KOPT-K1 (cell line): ENCODE data around the gene STK32C.

ENCODE experiments used
- H3K27ac ChIP-seq: fragments of 200-600 bp; sonication (generic); 2 replicates; pipeline ENCODE4 v1.5.1; 2016; ENCODE audit warnings: antibody characterized with exemption, mild to moderate bottlenecking, low read depth, low read length; ENCODE audit not compliant: poor library complexity, severe bottlenecking
- H3K36me3 ChIP-seq: fragments of 200-600 bp; sonication (generic); 2 replicates; pipeline ENCODE4 v1.5.1; 2017; ENCODE audit warnings: antibody characterized with exemption, mild to moderate bottlenecking, low read length, moderate library complexity; ENCODE audit not compliant: insufficient read depth
- H3K9me3 ChIP-seq: fragments of 200-600 bp; sonication (generic); 2 replicates; pipeline ENCODE4 v1.5.1; 2017; ENCODE audit warnings: antibody characterized with exemption, low read length, mild to moderate bottlenecking; ENCODE audit not compliant: insufficient read depth, poor library complexity, severe bottlenecking

Gene STK32C

GRCh38 chr10:132192076-132192975 lies 115.4 kb downstream of the STK32C start:
- no peak overlapping the region for H3K27ac ChIP-seq
- H3K9me3 ChIP-seq, result no peaks in the 10 kb centered on the region
- no peaks in the 10 kb centered on the region for H3K36me3 ChIP-seq

- H3K9me3 ChIP-seq, result no peaks in the 10 kb centered on the region
Measured at GRCh38 chr10:132189810-132190422, 117.8 kb downstream of the STK32C start.

DNA sequence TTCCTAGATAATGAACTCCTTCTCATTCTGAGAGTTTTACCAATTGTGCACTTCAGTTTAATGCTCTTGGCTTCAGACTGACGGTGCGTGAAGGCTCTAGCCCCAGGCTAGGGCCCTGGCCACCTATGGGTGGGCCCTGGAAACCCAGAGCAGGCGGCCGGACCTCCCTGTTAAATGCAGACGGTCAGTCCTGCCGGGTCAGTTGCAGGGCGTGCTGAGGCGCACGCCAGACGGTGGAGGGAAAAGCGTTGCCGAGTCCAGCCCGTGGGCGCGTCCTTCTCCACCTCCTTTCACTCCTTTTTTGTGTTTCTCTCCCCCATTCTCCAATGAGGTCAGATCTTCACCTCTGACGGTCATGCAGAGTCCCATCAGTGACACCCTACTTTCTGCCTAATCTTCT lies 118.7 kb downstream of the STK32C start:
- H3K36me3 ChIP-seq, result no peaks in the 10 kb centered on the region
- H3K27ac ChIP-seq, result no peak overlapping the region
- no peaks in the 10 kb centered on the region for H3K9me3 ChIP-seq

More at GRCh38 chr10:132189810-132190422, 117.8 kb downstream of the STK32C start:
- no peak overlapping the region for H3K27ac ChIP-seq
- no peaks in the 10 kb centered on the region for H3K36me3 ChIP-seq

DNA sequence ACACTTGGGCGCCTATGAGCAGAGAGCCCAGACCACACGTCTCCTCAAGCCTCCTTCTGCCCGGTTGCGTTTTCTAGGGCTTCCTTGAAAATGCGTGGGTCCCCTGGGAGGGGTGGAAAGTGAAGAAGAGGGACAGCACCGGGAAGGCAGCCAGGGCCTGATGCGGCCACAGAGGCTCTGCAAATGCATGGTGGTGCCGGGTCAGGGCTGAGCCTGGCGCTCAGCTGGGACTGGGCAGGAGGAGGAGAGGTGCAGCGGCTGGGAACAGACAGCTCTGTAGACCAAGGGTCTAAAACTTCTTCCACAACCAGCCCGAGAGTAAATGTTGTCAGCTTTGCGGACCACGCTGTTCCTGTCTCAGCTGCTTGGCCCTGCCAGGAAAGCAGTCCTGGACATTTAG lies 119.4 kb downstream of the STK32C start:
- no peak overlapping the region for H3K27ac ChIP-seq
- no peaks in the 10 kb centered on the region for H3K36me3 ChIP-seq
- H3K9me3 ChIP-seq, result no peaks in the 10 kb centered on the region

DNA sequence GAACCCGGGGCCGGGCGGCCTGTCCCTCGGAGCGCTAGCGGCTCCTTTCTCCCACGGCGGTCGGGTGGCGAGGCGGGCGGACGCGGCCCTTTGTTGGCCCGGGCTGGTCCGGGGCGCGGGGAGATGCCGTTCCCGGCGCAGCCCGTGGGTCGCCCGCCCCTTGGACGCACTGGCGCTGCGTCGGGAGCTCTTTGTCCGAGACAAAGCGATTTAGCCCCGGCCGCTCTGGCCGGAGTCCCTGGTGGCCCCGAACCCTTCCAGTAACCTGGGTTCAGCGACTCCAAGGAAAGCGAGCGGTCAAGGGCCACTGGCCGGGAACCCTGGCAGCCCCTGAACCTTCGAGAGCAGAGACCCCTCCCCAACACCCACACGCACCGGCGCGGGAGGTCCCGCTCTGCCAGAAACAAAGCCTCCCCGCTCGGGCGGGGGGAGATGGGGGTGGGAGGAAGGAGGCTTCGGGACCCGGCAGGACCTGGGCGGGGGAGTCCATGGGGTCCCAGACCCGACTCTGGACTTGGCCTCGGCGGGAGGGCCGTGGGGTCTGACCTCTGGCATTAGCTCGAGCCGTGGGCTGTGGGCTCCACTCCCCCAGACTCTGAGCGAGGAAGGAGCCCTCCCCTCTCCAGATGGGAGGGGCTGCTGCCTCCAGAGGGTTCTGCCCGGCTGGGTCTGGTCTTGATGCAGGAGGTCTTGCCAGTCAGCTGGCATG lies 120.2 kb downstream of the STK32C start:
- no peaks in the 10 kb centered on the region for H3K36me3 ChIP-seq
- H3K9me3 ChIP-seq, result no peaks in the 10 kb centered on the region
- no peak overlapping the region for H3K27ac ChIP-seq

- no peaks in the 10 kb centered on the region for H3K9me3 ChIP-seq
- no peaks in the 10 kb centered on the region for H3K36me3 ChIP-seq
- no peak within 1 kb of the TSS for H3K27ac ChIP-seq
Measured at GRCh38 chr10:132186488-132187429, 121.0 kb downstream of the STK32C start, which contains the start of gene DPYSL4. DPYSL4 (plus strand) TSS chr10:132186948; CDS start chr10:132187064, 116 bp downstream.

GRCh38 chr10:132185601-132186487 lies 121.9 kb downstream of the STK32C start:
- Histone ChIP-seq H3K9me3 (no peaks in the 10 kb centered on the region), H3K36me3 (no peaks in the 10 kb centered on the region), H3K27ac (no peak overlapping the region)

GRCh38 chr10:132184816-132185593 lies 122.7 kb downstream of the STK32C start:
- no peaks in the 10 kb centered on the region for H3K9me3 ChIP-seq
- no peaks in the 10 kb centered on the region for H3K36me3 ChIP-seq
- no peak overlapping the region for H3K27ac ChIP-seq

GRCh38 chr10:132183046-132183445 lies 124.7 kb downstream of the STK32C start:
- no peaks in the 10 kb centered on the region for H3K9me3 ChIP-seq
- no peaks in the 10 kb centered on the region for H3K36me3 ChIP-seq
- H3K27ac ChIP-seq, result no peak overlapping the region

- H3K9me3 ChIP-seq, result no peaks in the 10 kb centered on the region
- H3K36me3 ChIP-seq, result no peaks in the 10 kb centered on the region
- H3K27ac ChIP-seq, result no peak overlapping the region
Measured at GRCh38 chr10:132182591-132182990, 125.2 kb downstream of the STK32C start.

DNA sequence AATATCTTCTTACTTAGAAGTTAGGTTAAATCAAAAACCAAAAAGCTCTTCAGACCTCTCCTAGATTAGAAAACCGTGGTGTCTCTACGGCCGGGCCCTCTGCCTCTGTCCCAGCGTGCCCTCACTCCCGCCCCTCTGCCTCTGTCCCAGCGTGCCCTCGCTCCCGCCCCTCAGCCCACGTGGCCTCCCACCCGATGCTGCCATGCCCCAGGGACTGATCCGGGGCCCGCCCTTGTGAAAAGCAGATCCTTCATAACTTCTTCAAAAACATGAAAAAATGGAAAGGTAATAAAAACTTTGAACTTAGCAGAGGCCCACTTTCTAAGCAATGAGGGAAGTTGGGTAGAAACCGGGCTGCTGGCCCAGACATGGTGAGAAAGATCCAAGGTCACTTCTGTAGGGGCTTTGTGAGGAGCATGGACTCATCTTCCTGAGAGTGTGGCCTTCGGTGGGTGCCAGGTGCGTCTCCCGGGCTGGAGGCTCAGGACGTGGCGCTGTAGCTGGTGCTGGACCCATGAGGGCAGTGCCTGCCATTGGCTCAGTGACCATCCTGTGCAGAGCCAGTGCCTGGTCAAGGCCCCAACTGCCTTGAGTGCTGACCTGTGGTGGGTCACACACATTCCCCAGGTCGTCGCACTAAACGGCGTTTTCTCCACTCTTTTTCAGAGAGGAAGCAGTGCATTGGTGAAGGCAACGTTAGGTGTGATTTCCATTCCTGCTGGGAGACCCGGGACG lies 125.9 kb downstream of the STK32C start:
- H3K9me3 ChIP-seq, result no peaks in the 10 kb centered on the region
- H3K36me3 ChIP-seq, result no peaks in the 10 kb centered on the region
- H3K27ac ChIP-seq, result no peak overlapping the region

GRCh38 chr10:132180736-132181135 lies 127.0 kb downstream of the STK32C start:
- Histone ChIP-seq H3K9me3 (no peaks in the 10 kb centered on the region), H3K36me3 (no peaks in the 10 kb centered on the region), H3K27ac (no peak overlapping the region)
